GM23338 (cell line): Measurements from ENCODE around the gene TLX1. TPM values are rescaled to one million over a fixed set of nuclear protein-coding genes. Genes with fewer than 3 reads are reported as not detected.

Experiments used
- ATAC-seq: fragments of 200-7000 bp; cut with Tn5 transposase; 3 replicates; pipeline ENCODE4 v1.9.1; 2020
- DNase-seq: peaks from one replicate; pipeline ENCODE4 v3.0.0-alpha.2; 2015; ENCODE audit warnings: low spot score
- H2AFZ ChIP-seq: fragments of 200-600 bp; sonication (generic); 2 replicates; pipeline ENCODE4 v1.8.0; 2016; ENCODE audit warnings: antibody characterized with exemption, mild to moderate bottlenecking, moderate library complexity
- H3F3A ChIP-seq: fragments of 200-600 bp; sonication (generic); replicated peaks from 2 replicates; pipeline ENCODE4 v1.8.0; 2017; ENCODE audit warnings: antibody characterized with exemption, mixed run types, low read depth
- H3K27ac ChIP-seq: fragments of 200-600 bp; sonication (generic); 2 replicates; pipeline ENCODE4 v1.6.1; 2016; ENCODE audit warnings: low read depth
- H3K27me3 ChIP-seq: fragments of 200-600 bp; sonication (generic); 2 replicates; pipeline ENCODE4 v1.8.0; 2016; ENCODE audit warnings: mild to moderate bottlenecking, mixed run types, moderate library complexity; ENCODE audit not compliant: insufficient read depth
- H3K36me3 ChIP-seq: fragments of 200-600 bp; sonication (generic); 2 replicates; pipeline ENCODE4 v1.8.0; 2016; ENCODE audit warnings: mild to moderate bottlenecking; ENCODE audit not compliant: insufficient read depth
- H3K4me1 ChIP-seq: fragments of 200-600 bp; sonication (generic); 2 replicates; pipeline ENCODE4 v1.8.0; 2016; ENCODE audit warnings: mild to moderate bottlenecking, moderate library complexity; ENCODE audit not compliant: insufficient read depth
- H3K4me2 ChIP-seq: fragments of 200-600 bp; sonication (generic); 2 replicates; pipeline ENCODE4 v1.7.1; 2017; ENCODE audit warnings: mixed run types
- H3K4me3 ChIP-seq: fragments of 200-600 bp; sonication (generic); 2 replicates; pipeline ENCODE4 v1.6.1; 2016; ENCODE audit warnings: mixed run types
- H3K79me2 ChIP-seq: fragments of 200-600 bp; sonication (generic); replicated peaks from 2 replicates; pipeline ENCODE4 v1.8.0; 2017; ENCODE audit warnings: mild to moderate bottlenecking; ENCODE audit not compliant: insufficient read depth
- H3K9me2 ChIP-seq: fragments of 200-600 bp; sonication (generic); 2 replicates; pipeline ENCODE4 v1.8.0; 2017; ENCODE audit not compliant: insufficient read depth
- H4K20me1 ChIP-seq: fragments of 200-600 bp; sonication (generic); replicated peaks from 2 replicates; pipeline ENCODE4 v1.8.0; 2017; ENCODE audit warnings: mild to moderate bottlenecking; ENCODE audit not compliant: insufficient read depth
- H3K27ac Mint-ChIP-seq: 2 replicates; pipeline ENCODE4 v1.8.0; 2020; ENCODE audit warnings: inconsistent platforms, mild to moderate bottlenecking, moderate library complexity, mixed read lengths
- H3K27me3 Mint-ChIP-seq: 3 replicates; pipeline ENCODE4 v1.8.0; 2022; ENCODE audit warnings: low read depth, mild to moderate bottlenecking, moderate library complexity, mixed read lengths, inconsistent platforms; ENCODE audit not compliant: insufficient read depth, poor library complexity
- H3K36me3 Mint-ChIP-seq: 3 replicates; pipeline ENCODE4 v1.8.0; 2021; ENCODE audit warnings: low read depth, mild to moderate bottlenecking, inconsistent platforms, moderate library complexity, mixed read lengths
- H3K4me1 Mint-ChIP-seq: 3 replicates; pipeline ENCODE4 v1.8.0; 2020; ENCODE audit warnings: mild to moderate bottlenecking, inconsistent platforms, mixed read lengths
- H3K4me3 Mint-ChIP-seq: 3 replicates; pipeline ENCODE4 v1.8.0; 2021; ENCODE audit warnings: moderate library complexity, mild to moderate bottlenecking, inconsistent platforms, mixed read lengths
- H3K9me3 Mint-ChIP-seq: 3 replicates; pipeline ENCODE4 v1.8.0; 2020; ENCODE audit warnings: moderate library complexity, mild to moderate bottlenecking, inconsistent platforms, mixed read lengths
- EZH2 ChIP-seq: fragments of 200-600 bp; sonication (generic); IDR thresholded peaks from one replicate; pipeline ENCODE4 v1.8.0; 2017; ENCODE audit warnings: antibody characterized with exemption, mild to moderate bottlenecking, low read depth; ENCODE audit not compliant: unreplicated experiment
- EZH2phosphoT487 ChIP-seq: fragments of 200-600 bp; sonication (generic); IDR thresholded peaks from one replicate; pipeline ENCODE4 v1.8.1; 2018; ENCODE audit warnings: antibody characterized with exemption; ENCODE audit not compliant: unreplicated experiment
- REST ChIP-seq: IDR thresholded peaks from one replicate; pipeline ENCODE4 v1.6.1; 2018; ENCODE audit warnings: antibody characterized with exemption; ENCODE audit not compliant: unreplicated experiment
- ZNF114 ChIP-seq: fragments of 250-450 bp; sonication (Bioruptor Pico); IDR thresholded peaks from 2 replicates; pipeline ENCODE4 v1.5.0; 2020; ENCODE audit warnings: mild to moderate bottlenecking, moderate library complexity
- ZNF462 ChIP-seq: fragments of 250-450 bp; sonication (Bioruptor Pico); IDR thresholded peaks from 2 replicates; pipeline ENCODE4 v1.5.0; 2020; ENCODE audit warnings: mild to moderate bottlenecking, moderate library complexity
- polyA plus RNA-seq: library from polyadenylated mRNA; unstranded; fragments of >200 nt; fragmentation: Nextera tagmentation; extraction: Ambion mirVana; gene quantifications from 2 replicates; pipeline ENCODE4 v1.2.1, GENCODE V29; 2016
- total RNA-seq: library from RNA; depleted of rRNA; stranded (reverse); fragments of >200 nt; shearing (Covaris generic); gene quantifications from 2 replicates; pipeline ENCODE4 v1.2.3, GENCODE V29; 2014

TLX1 gene
- total and polyA plus RNA-seq, 2 experiments from 2014 or later: not detected

- no peaks in the 10 kb centered on the region for H3K79me2 ChIP-seq
- peak overlapping the region; percentile 51 for H3K4me3 ChIP-seq
- peaks cover 10% of the 10 kb centered on the region for H4K20me1 ChIP-seq
- Mint-ChIP-seq H3K9me3 (peaks cover 4% of the 10 kb centered on the region; the same call in 1 of the 3 replicates), H3K36me3 (no peaks in the 10 kb centered on the region; the same call in 2 of the 3 replicates), H3K4me1 (peaks cover 18% of the 10 kb centered on the region), H3K27me3 (peaks cover 88% of the 10 kb centered on the region), H3K27ac (no peak overlapping the region), H3K4me3 (peak overlapping the region; percentile 73)
- no peaks in the 10 kb centered on the region; the same call in 1 of the 2 replicates for H3K4me1 ChIP-seq
- peak overlapping the region; percentile 98; the same call in 1 of the 2 replicates for H2AFZ ChIP-seq
- peak overlapping the region; percentile 79 for H3K4me2 ChIP-seq
- no peaks in the 10 kb centered on the region for H3K9me2 ChIP-seq
- TF ChIP-seq EZH2 (peak; percentile 93), EZH2phosphoT487 (peak; percentile 25), REST (no peak), ZNF114 (CRISPR knock-in tag) (no peak), ZNF462 (CRISPR knock-in tag) (no peak)
- ATAC-seq (peak; percentile 11), DNase-seq (no peak)
- peaks cover 100% of the 10 kb centered on the region for H3K27me3 ChIP-seq
- H3K27ac ChIP-seq: no peak overlapping the region
- H3F3A ChIP-seq: no peaks in the 10 kb centered on the region
- H3K36me3 ChIP-seq: no peaks in the 10 kb centered on the region
Measured at GRCh38 chr10:101120884-101121653, 10.0 kb upstream of the TLX1 start.
